Measurements from ENCODE around the gene WASF3. TPM values are rescaled to one million over a fixed set of nuclear protein-coding genes. Genes with fewer than 3 reads are reported as not detected.

The WASF3 gene
- total RNA-seq, 2 donors from 2014 or later: 3.2 to 4.0 TPM

DNA sequence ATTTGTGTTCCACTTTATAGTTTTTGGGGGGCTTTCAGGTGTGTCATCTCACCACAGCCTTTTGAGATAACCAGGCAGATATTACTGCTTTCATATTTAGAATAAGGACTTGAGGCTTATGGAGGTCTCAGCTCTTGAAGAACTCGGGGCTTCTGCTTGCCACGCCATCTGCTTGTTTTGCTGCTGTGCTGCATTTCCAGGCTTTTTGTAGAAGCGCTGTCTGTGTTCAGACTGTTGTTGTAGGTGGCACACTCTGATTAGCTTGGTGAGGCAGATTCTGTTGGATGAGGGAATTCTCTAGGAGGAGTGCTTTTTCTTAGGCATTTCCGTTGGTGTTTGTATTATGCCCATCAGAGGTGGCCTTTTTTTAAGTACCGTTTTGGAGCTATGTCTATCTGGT, 57.2 kb downstream of the WASF3 start:
- H3K4me3 ChIP-seq: no peak overlapping the region
- no peaks in the 10 kb centered on the region for H3K27me3 ChIP-seq
- TF ChIP-seq, protein P1, sequence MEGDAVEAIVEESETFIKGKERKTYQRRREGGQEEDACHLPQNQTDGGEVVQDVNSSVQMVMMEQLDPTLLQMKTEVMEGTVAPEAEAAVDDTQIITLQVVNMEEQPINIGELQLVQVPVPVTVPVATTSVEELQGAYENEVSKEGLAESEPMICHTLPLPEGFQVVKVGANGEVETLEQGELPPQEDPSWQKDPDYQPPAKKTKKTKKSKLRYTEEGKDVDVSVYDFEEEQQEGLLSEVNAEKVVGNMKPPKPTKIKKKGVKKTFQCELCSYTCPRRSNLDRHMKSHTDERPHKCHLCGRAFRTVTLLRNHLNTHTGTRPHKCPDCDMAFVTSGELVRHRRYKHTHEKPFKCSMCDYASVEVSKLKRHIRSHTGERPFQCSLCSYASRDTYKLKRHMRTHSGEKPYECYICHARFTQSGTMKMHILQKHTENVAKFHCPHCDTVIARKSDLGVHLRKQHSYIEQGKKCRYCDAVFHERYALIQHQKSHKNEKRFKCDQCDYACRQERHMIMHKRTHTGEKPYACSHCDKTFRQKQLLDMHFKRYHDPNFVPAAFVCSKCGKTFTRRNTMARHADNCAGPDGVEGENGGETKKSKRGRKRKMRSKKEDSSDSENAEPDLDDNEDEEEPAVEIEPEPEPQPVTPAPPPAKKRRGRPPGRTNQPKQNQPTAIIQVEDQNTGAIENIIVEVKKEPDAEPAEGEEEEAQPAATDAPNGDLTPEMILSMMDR (IDR thresholded peaks at IDR 0.05): no peak
- H3K9ac ChIP-seq (ENCODE audit: low read depth in 2 of 2, low read length in 2 of 2): no peak overlapping the region
- intact Hi-C loops (cut with DNase I): no loop called here
- DNase-seq: no peak
- no peaks in the 10 kb centered on the region for H3K9me3 ChIP-seq
- H3K4me1 ChIP-seq: no peaks in the 10 kb centered on the region
- no peaks in the 10 kb centered on the region for H3K36me3 ChIP-seq
- no peak overlapping the region for H3K27ac ChIP-seq

DNA sequence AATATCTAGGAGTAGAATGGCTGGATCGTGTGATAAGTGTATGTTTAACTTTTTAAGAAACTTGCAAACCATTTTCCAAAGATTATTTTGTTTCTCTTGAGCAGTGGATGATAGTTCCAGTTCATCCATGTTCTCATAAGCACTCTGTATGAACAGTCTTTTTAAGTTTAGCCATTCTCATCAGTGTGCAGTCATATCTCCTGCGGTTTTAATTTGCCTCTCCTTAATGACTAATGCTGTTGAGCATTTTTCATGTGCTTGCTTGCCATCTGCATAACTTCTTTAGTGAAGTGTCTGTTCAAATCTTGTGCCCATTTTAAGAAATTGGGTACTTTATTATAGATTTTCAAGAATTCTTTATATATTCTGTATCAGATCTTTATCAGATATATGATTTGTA, 58.6 kb downstream of the WASF3 start:
- Histone ChIP-seq H3K4me1 (no peaks in the 10 kb centered on the region), H3K9me3 (no peaks in the 10 kb centered on the region), H3K27ac (no peak overlapping the region), H3K36me3 (no peaks in the 10 kb centered on the region), H3K4me3 (no peak overlapping the region), H3K9ac (ENCODE audit: low read depth in 2 of 2, low read length in 2 of 2) (no peak overlapping the region), H3K27me3 (no peaks in the 10 kb centered on the region)
- DNase-seq: no peak
- intact Hi-C loops (cut with DNase I): no loop called here
- TF ChIP-seq, protein P1 (IDR thresholded peaks at IDR 0.05): no peak

DNA sequence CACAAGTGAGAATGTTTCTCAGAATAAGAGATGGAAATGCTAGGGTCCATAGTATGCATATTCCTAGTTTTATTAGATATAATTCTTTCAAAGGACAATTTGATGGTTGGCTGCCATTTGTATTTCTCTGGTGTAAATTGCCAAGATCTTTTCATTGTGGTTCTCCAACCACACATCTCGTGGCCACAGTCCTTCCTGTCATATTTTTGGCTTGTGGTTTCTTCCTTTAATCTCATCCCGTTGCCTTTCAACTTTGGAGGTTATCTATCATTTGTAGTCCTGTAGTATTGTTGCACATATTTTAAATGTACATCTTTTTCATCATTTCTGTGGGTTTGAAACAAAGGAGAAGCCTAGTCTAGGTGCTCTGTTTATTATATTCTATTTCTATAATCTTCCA, 61.2 kb downstream of the WASF3 start:
- no peak overlapping the region for H3K4me3 ChIP-seq
- no peaks in the 10 kb centered on the region for H3K27me3 ChIP-seq
- no peaks in the 10 kb centered on the region for H3K36me3 ChIP-seq
- no peak for DNase-seq
- intact Hi-C loops (cut with DNase I): no loop called here
- no peaks in the 10 kb centered on the region for H3K9me3 ChIP-seq
- H3K4me1 ChIP-seq: no peaks in the 10 kb centered on the region
- TF ChIP-seq, protein P1 (IDR thresholded peaks at IDR 0.05): no peak
- no peak overlapping the region for H3K27ac ChIP-seq
- H3K9ac ChIP-seq (ENCODE audit: low read depth in 2 of 2, low read length in 2 of 2): no peak overlapping the region

DNA sequence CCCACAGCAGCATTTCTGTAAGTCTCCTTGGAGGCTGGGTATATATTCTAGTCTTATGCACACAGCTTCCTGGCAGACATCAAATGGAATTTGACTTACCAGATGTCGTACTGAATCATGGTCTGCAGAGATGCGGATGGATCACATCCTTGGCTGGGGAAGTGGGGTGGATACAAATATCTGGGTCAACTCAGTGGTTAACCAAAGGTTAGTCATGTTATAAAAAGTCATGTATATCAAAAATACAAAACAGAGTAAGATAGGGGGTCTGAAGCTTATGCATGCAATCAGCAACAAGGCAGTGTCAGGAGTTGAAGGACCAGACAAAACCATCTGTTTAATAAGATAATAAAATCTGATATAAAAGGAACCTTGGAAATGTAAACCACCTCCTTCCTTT, 61.9 kb downstream of the WASF3 start:
- H3K4me3 ChIP-seq: no peak overlapping the region
- peaks cover under 1% of the 10 kb centered on the region for H3K9me3 ChIP-seq
- intact Hi-C loops (cut with DNase I): no loop called here
- TF ChIP-seq, protein P1 (IDR thresholded peaks at IDR 0.05): no peak
- H3K4me1 ChIP-seq: no peaks in the 10 kb centered on the region
- no peaks in the 10 kb centered on the region for H3K36me3 ChIP-seq
- no peak overlapping the region for H3K27ac ChIP-seq
- DNase-seq: no peak
- no peak overlapping the region for H3K9ac ChIP-seq (ENCODE audit: low read depth in 2 of 2, low read length in 2 of 2)
- H3K27me3 ChIP-seq: no peaks in the 10 kb centered on the region

DNA sequence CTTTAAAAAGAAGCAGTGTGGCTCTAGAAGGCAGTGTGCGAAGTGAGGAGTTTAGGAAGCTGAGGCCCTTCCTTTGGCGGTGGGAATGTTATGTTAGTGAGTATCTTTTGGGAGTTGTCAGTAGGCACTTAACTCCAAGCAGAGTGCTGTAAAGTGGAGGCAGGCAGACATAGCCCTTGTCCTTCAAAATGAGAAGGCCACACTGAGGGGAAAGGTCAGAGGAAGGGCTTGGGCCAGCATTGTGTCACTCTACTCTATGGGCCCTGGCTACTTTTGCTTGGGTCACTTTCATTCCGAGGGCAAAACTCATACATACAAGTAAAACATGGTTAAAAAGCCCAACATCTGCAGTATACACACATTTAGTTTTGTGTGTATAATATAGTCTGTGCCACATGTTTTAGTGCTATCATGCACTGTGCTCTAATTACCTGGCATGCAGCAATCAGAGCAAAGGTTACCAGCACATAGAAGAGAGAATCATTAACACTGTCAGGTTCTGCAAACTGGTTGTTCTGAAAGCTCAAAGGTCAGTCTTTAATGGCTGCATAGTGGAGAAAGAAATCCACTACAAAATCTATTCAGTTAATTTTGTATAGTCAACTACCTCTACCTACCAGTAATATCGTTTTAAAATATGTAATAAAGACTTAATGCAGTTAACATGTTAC, 64.4 kb downstream of the WASF3 start:
- TF ChIP-seq, protein P1 (IDR thresholded peaks at IDR 0.05): no peak
- Histone ChIP-seq H3K27ac (no peak overlapping the region), H3K4me1 (no peaks in the 10 kb centered on the region), H3K9me3 (peaks cover 4% of the 10 kb centered on the region), H3K27me3 (no peaks in the 10 kb centered on the region), H3K4me3 (no peak overlapping the region), H3K9ac (ENCODE audit: low read depth in 2 of 2, low read length in 2 of 2) (no peak overlapping the region), H3K36me3 (no peaks in the 10 kb centered on the region)
- intact Hi-C loops (cut with DNase I): loop anchor here (10.0 kb wide), 1 partner anchor 127 kb away; no protein-coding TSS in a partner anchor
- DNase-seq: peak; percentile 41

All from colonic mucosa (tissue), 4 donors.